Cerebellar cortex (tissue), 1 donor: ENCODE measurements around the gene FOXI1.
"Not testable (repeated sequence)": the region's sequence is repeated elsewhere in the genome, so short reads cannot be mapped to it uniquely, and the experiment has no call there.

ENCODE experiments used
- DNase-seq: peaks from one replicate; pipeline ENCODE4 v3.0.0-alpha.2; 2015; ENCODE audit warnings: low spot score

The FOXI1 gene

DNA sequence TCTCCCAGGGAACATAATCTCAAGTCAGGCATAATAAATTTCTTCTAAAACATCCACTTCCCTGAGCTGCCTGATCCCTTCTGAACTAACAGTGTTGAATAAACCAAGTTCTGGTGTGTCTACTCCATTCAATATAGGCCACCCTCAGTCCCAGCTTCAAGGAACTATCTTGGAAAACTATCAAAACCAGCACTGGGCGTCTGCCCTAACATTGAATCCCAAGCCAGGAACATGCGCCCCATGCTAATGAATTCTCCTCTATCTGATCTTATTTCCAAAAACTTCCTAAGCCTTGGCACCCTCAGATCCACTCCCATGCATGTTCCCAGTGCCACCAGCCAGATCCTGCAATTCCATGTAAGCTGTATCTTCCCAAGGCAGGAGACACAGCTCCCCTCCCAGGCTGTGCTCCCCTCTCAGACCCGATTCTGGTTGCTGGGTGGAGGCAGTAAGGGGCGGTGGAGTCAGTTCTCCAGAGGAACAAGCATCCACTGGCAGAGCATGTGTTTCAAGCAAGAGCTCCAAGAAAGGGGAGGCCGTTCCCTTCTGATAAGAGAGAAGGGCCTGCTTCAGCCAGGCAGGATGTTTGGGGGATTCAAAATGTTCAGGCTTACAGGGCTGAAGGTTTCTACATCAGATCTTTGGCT is 13.1 kb upstream of the FOXI1 start:
- no peak for DNase-seq

DNA sequence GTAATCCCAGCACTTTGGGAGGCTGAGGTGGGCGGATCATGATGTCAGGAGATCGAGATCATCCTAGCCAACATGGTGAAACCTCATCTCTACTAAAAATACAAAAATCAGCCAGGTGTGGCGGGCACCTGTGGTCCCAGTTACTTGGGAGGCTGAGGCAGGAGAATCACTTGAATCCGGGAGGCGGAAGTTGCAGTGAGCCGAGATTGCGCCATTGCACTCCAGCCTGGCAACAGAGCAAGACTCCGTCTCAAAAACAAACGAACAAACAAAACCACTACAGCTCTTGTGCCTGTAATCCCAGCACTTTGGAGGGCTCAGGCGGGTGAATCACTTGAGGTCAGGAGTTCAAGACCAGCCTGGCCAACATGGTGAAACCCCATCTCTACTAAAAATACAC is 11.4 kb upstream of the FOXI1 start:
- DNase-seq: not testable (repeated sequence)

DNA sequence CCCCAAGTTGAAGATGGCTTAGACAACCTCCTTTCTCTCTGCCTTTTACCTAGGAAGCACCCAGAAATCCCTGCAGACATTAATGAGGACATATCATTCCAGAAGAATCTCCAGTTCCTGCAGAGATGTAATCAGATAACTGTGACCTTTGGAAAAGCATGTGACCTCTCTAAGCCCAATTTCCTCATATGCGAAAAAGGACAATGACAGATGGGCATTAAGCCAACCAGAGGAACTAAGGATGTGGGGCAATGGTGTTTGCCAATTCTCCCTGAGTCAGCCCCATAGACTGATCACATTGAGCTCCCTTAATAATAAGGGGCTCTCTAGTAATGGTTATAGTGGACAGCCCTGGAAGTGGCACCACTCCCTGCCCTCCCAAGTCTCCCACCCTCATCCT is 10.1 kb upstream of the FOXI1 start:
- DNase-seq: no peak

DNA sequence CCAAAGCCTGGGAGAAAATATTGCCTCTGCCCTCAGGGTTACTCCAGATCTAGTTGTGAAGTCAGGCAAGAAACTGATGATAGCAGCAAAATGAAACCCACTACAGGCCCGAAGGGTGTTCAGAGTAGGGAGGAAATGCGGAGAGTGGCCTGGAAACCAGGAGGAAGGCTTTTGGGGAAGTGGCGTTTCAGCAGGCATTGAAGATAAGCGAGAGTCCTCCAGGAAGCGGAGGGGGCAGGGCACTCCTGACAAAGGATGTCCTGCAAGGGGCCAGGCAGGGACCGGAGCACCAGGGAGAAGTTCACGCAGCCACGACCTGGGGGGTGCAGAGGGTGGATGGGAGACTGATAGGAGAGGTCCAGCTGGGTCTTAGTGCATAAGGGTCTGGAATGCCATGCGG is 7.8 kb upstream of the FOXI1 start:
- DNase-seq: no peak

DNA sequence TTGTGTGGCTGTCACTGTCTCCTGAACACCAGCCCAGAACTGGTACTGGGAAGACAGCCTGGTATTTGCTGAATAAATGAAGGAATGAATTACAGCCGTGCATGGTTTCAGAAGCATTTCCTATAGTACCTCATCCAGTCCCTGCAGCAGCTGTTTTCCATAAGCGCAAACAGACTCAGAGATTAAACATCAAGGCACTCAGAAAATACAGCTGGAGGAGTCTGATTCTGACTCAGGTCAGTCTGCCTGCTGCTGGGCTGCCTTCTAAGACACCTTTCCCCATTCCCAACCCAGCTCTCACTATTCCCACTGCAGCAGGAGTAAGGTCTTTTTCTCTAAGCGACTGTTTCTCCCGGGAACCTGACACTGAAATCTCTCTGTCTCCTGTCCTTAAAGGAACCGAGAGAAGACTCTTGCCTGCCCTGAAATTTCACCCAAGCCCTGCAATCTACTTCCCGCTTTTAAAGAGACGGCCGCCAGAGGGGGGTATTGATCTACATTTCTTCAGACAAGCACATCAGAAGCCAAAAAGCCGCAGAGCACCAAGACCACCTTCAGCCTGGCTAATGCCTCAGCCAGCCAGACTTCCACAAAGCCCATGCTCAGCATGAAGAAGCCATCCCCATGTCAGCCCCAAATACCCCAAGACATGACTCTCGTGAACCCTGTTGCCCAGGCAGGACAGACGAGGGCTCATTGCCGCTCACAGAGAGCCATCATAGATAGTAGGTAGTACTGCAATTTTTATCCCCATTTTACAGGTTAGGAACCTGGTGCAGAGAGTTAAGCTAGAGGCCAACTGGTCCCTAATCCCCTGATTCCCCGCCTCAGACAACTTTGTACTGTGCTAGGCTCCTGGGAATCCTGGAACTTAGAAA is 5.4 kb upstream of the FOXI1 start:
- peak; percentile 61 for DNase-seq

DNA sequence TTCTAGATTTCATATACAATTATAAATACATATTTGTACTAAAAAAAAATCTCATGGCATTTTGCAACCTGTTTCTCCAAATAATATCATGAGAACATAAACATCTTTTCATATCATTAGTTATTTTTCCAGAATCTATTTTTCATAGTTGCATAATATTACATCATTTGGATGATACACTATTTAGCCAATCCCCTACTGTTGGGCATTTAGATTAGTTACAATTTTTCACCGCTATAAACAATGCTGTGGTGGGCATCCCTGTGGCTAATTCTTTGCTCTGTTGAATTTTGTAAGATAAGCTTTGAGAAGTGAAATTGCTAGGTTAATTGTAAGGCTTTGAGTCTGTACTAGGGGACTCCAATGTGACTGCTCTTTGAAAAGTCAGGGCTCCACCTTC is 2.2 kb upstream of the FOXI1 start:
- no peak for DNase-seq

DNA sequence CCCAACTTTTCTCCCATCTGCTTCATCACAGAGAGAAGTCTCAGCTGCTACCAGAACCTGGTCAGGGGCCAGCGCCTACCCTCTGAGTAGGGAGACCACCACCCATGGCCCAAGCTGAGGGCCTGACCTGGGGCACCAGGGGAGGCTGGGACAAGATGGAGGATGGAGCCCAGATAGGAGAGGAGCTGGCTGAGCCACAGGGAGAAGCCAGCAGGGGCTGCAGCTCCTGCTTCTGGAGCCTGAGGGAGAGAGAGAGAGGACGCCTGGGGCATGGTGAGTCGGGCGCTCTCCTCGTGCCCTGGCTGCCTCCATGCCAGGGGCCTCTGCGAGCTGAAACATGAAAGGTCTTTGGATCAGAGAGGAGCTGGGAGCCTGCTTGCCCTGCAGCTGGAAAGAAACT is 1.4 kb upstream of the FOXI1 start:
- DNase-seq: no peak

DNA sequence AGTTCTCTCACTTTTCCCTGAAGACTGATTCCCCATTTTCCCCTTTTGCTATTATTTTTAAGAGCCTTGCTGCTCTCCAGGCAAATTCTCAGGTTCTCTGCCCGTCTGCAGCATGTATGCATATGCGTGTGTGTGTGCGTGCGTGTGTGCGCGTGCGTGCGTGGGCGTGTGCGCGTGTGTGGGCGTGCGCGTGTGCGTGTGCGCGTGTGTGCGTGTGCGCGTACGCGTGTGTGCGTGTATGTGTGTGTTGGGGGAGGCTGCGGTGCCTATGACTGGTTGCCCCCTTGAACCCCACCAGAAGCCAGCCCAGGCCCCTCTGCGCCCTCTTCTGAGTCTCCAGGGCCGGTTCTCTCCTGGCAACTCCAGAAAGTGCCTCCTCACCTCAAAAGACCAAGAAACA is 987 bp upstream of the FOXI1 start:
- no peak for DNase-seq

DNA sequence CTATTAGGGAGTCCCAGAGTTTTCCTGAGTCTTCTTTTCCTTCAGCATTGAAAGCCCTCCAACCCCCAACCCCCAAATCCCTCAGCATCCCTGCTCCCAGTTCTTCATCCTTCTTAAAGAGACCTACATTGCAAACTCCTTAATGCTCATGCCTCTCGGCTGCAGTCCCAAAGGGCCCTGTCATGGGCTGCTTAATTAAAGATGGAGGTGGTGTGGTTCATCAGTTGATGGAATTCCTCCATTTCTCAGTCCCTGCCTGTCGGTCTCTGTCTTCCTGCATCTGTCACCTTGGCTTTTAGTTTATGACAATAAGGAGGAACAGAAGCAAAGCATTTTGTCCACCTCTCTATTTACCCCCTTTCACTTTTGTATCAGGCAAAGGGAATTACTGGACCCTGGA is 2.0 kb downstream of the FOXI1 start:
- no peak for DNase-seq

DNA sequence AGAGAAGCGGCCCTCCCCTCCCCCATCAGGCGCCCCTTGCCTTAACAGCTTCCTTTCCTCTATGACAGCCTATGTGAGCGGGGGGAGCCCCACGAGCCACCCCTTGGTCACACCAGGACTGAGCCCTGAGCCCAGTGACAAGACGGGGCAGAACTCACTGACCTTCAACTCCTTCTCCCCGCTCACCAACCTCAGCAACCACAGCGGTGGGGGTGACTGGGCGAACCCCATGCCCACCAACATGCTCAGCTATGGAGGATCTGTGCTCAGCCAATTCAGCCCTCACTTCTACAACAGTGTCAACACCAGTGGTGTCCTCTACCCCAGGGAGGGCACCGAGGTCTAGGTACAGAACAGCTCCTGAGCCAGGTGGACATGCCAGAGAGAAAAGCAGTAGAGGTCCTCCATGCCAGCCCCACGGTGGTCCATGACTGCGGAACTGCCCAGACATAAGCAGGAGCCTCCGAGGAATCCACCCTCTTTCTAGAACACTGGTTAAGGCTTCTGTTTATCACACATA is 2.6 kb downstream of the FOXI1 start:
- DNase-seq: no peak

DNA sequence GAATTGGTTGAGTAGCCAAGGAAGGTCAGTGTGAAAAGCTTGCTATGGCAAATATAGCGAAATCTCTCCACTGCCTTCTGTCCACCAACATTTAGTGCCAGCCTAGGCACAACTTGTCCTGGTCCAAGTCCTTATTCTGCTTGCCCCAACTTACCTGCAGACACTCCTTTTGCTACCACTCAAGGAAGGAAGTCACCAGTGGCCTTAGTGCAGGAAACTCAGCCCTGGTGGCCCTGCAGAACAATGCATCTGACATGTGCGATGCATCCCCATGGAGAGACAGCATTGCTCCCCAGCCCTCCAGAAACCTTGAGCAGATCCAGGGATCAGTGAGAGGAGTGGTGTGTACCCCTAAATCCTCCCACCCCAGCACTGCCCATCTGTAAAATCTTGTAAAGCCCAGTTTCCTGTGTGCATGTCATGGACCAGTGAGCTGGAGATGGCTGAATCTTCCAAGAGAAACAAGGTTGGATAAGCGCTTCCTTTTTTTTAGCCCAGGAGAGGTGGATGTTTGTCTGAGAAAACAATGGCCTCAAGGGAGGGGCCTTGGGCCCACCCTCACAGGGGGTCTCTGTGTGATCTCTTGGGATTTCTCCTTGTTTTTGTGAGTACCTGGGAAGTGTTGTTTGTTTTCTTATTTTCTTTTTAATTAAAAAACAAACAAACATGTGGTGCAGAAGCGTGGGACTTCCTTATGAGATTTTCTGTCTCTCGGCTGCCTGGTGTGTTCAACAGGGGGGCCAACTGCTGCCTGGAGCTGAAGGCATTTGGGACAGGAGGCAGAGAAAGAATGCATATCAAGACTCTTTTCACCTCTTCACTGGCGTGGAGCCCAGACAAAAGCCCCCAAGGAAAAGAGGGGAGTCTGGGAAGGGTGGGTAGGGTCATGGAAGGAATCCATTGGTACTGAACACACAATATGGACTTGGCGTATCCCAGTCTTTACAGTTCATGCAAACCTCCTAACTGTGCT is 3.6 kb downstream of the FOXI1 start:
- DNase-seq: no peak

DNA sequence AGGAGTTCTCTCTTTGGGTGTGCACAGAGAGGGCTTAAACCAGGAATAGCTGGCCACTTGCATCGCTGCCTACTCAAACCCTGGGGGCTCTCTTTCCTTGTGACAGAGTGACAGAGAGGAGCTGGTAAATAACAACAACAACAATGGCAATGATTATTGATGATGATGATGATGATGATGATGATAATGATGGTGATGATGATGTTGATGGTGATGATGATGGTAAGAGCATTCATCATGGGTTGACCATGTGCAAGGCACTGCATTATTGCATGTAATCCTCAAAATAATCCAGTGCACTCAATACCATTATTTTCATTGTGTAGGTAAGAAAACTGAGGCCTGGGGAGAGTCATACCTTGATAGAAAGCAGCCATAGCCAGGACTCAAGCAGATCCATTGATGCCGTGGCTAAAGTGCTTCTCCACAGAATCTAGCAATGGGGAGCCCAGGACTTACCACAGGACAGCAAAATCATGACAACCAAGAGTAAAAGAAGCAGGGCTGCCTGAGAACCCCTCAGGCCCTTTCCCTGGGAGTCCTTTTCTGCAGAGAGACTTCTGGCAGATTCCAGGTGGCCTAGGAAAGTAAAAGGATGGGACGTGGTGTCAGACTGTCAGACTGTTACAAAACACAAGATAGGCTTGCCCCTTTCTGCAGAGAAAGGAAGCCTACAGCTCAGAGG is 4.8 kb downstream of the FOXI1 start:
- DNase-seq: no peak

DNA sequence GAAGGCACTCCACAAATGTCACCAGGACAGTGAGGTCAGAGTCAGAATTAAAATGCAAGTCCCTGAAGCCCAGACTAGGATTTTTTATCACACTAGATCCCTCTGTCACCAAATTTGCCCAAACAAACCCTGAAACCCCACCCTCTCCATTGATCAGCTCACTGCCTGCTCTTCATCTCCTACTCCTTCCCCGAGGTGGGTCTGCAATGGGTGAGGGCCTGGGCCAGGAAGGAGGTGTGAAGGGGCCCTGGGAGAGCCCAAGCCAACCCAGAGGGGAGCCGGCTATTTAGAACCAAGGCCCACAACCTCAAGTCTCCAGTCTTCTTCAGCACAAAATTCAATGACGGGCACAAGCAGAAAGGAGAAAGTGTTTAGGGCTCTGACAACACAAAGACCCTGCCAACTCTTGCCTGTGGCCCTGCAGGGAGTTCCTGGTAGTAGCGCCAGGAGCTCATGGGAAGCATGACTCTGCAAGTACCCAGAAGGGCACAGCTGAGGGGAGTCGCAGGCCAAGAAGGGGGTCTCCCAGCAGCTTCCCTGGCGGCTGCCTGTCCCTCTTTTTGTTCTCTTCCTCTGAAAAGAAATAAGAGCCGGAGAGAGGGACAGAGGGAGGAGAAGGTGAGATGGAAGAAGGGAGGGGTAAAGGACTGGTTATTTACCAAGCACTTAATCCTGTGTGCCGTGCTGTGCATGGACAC is 5.5 kb downstream of the FOXI1 start:
- no peak for DNase-seq

DNA sequence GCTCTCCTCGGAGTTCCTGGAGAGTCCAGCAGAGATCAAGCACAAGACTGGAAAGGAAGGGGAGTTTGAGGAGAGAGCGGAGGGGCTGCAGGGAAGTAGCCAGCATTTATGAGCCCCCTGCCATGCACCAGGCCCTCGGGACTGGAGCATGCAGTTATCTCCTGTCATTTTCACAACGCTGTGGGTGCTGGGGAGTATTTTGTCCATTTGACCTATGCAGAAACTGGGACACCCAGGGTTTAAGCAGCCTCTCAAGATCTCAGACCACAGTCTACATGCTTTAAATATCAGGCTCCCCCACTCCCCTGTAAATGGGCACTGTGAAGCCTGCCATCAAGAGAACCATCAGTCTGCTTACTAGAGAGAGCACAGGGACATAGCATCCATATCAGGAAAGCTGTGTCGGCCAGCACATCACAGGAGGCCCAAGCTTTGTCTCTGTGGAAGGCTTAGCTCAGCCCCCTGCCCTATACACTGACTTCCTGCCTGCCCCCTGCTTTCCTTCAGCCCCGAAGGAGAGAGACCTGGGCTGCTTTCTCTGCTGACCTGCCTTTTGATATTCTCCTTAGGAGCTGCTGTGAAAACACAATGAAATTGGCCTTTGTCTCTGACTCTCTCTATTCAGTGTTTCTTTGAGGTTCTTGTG is 7.3 kb downstream of the FOXI1 start:
- no peak for DNase-seq

DNA sequence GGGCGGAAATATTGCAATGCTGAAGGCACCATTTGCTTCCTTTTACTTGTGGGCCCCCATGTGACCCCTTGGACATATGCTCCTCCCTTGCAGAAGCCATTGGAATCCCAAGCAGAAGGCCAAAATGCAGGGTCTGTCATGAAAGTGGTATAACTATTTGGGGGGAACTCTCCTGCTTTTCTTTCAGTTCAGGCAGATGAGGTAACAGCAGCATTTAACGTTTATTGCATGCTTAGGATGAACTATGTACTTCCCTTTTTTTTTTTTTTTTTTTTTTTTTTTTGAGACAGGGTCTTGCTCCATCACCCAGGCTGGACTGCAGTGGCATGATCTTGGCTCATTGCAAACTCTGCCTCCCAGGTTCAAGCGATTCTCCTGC is 7.8 kb downstream of the FOXI1 start:
- DNase-seq: no peak

DNA sequence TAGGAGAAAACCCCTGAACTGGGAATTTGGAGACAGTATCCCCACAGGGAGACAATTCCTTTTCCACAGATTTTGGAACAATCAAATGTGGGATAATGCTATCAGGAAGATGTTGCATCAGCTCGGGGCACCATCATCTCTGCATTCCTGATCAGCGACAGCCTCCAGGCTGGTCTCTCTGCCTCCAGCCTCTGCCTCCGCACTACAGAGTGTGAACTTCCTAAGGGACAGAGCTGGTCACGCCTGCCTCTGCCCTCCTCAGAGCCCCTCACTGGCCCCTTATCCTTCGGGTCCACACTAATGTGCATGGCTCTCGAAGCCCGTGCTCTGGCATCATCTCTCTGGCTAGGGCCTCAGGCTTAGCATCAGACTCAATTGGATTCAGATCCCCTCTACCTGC is 8.6 kb downstream of the FOXI1 start:
- no peak for DNase-seq

DNA sequence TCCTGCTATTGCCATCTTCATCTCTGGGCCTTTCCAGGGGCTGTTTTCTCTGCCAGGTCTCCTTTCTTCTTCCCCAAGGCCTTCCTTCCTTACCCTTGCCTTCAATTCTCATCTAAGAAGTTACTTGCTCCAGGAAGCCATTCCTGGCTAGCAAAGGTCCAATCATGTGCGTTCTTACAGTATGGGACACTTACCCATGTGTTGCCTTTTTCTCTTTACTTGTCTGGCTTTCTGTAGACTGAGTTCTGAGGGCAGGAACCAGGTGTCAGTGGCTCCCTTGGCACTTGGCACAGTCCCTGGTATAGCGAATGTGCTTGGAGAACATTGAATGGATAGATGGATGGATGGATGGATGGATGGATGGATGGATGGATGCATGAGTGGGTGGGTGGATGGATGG is 10.2 kb downstream of the FOXI1 start:
- no peak for DNase-seq

DNA sequence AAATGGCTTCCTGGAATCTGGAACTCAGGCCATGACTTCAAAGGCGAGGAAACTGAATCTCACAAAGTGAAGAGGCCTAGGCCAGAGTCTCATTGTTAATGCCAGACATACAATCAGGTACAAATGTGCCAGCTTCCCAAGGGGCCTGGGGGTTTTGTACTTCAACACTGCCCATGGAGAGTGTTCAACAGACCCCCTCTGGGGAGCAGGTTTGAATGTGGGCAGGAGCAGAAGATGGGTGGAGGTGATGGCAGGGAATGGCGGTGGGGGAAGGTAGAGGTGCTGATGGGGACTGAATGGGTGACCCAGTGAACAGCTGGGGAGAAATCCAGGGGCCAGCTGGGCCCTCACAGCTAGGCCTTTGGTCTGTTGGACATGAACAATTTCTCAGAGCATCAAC is 12.0 kb downstream of the FOXI1 start:
- DNase-seq: no peak

DNA sequence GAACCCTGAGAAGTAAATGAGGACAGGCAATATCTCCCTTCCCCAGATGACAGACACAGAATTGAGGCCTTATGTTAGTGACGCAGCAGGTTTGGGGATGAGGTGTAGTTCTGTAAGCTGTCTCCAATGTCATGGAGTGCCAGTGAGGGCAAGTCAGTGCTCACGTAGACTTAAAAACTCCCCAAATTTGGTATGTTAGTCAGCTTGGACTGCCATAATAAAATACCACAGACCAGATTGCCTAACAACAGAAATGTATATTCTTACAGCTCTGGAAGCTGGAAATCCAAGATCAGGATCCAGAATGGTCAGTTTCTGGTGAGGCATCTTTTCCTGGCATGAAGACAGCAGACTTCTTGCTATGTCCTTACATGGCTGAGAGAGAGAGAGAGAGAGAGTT is 14.9 kb downstream of the FOXI1 start:
- DNase-seq: no peak

DNA sequence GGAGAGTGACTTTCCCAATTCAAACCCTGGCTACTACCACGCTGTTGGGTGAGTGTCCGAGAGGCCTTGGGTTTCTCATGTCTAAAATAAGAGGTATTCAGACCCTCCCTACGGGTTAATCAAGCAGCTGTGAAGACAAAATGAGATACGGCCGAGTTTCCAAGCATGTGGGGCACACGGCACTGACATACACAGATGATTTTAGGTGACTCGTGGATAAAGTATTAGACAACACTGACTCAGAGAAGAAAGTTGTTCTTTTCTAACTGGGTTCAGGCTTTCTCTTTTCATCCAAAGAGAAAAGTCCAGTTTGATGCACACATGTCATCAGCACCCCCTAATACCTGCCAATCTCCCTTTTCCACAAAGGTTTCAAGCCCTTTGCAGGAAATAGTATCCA is 15.6 kb downstream of the FOXI1 start:
- no peak for DNase-seq

DNA sequence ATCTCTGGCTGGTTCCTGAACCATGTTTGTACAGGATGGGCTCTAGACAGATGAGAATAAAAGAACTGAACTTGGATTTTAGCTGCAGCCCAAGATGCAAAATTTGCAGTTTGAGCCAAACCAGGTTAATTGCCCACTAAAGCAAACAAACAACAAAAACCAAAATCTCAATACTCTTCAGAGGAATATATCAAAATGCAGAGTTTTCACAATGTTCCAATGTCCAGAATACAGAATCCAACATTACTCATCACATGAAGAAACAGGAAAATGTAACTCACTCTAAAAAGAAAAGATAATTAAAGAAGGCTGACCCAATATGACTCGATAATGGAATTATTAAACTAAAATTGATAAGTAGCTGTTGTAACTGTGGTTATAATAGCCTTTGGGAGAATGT is 20.4 kb downstream of the FOXI1 start:
- no peak for DNase-seq
